Thyroid gland (tissue), 4 donors: ENCODE results near the gene BCL11B.

Source experiments
- CTCF ChIP-seq, 6 experiments: fragments of 200-600 bp in 3 of 6; fragments of 450-650 bp in 3 of 6; sonication (generic) in 3 of 6; IDR thresholded peaks; one replicate each; pipeline ENCODE4 v1.5.1; 2016 to 2019; ENCODE audit warnings: antibody characterized with exemption in 6 of 6, mild to moderate bottlenecking in 2 of 6, inconsistent platforms in 1 of 6, moderate library complexity in 1 of 6
- POLR2A ChIP-seq, 2 donors: fragments of 450-650 bp; IDR thresholded peaks; one replicate each; pipeline ENCODE4 v1.6.1; 2017; ENCODE audit warnings: antibody characterized with exemption in 2 of 2, mild to moderate bottlenecking in 2 of 2, moderate library complexity in 1 of 2

GRCh38 chr14:99241325-99242010 is 30.5 kb downstream of the BCL11B start:
- TF ChIP-seq POLR2A (IDR thresholded peaks at IDR 0.05) (no peak), CTCF (IDR thresholded peaks at IDR 0.05) (no peak)
